Uterus (tissue), 2 donors: ENCODE measurements around the gene ZIC1.

Source experiments
- CTCF ChIP-seq, 4 experiments: fragments of 200-600 bp in 2 of 4; fragments of 450-650 bp in 2 of 4; sonication (generic) in 2 of 4; IDR thresholded peaks; one replicate each; pipeline ENCODE4 v1.5.1; 2016 to 2019; ENCODE audit warnings: antibody characterized with exemption in 4 of 4, mild to moderate bottlenecking in 2 of 4, moderate library complexity in 1 of 4
- POLR2A ChIP-seq, 2 donors: fragments of 450-650 bp; IDR thresholded peaks; one replicate each; pipeline ENCODE4 v1.6.1; 2016; ENCODE audit warnings: antibody characterized with exemption in 2 of 2, mild to moderate bottlenecking in 1 of 2, moderate library complexity in 1 of 2

- TF ChIP-seq CTCF (IDR thresholded peaks at IDR 0.05) = no peak
- TF ChIP-seq POLR2A (IDR thresholded peaks at IDR 0.05) = no peak
These were observed 23.8 kb upstream of the ZIC1 start for GRCh38 chr3:147385059-147386012.
